Peyer's patch (tissue), 4 donors: ENCODE measurements around the gene CHST11. TPM values are rescaled to one million over a fixed set of nuclear protein-coding genes. Genes with fewer than 3 reads are reported as not detected.

Source experiments
- DNase-seq, 3 donors: peaks; one replicate each; pipeline ENCODE4 v3.0.0-alpha.2; 2017 to 2019
- H3K27ac ChIP-seq, 4 donors: fragments of 200-600 bp; sonication (generic); one replicate each; pipeline ENCODE4 v1.5.1; 2016 to 2019
- H3K27me3 ChIP-seq, 2 donors: fragments of 200-600 bp; sonication (generic); one replicate each; pipeline ENCODE4 v1.5.1; 2019
- H3K36me3 ChIP-seq, 3 donors: fragments of 200-600 bp; sonication (generic); one replicate each; pipeline ENCODE4 v1.5.1; 2016 to 2019
- H3K4me1 ChIP-seq, 4 donors: fragments of 200-600 bp; sonication (generic); one replicate each; pipeline ENCODE4 v1.5.1; 2016 to 2019
- H3K4me3 ChIP-seq, 4 donors: fragments of 200-600 bp; sonication (generic); 1 replicate in 3 of 4; 2 replicates in 1 of 4; pipeline ENCODE4 v1.5.1; 2016 to 2019; ENCODE audit warnings: mild to moderate bottlenecking in 1 of 4
- H3K9me3 ChIP-seq, 4 donors: fragments of 200-600 bp; sonication (generic); one replicate each; pipeline ENCODE4 v1.5.1; 2016 to 2019; ENCODE audit warnings: mild to moderate bottlenecking in 1 of 4
- CTCF ChIP-seq, 6 experiments: fragments of 450-650 bp in 4 of 6; fragments of 200-600 bp in 2 of 6; sonication (generic) in 1 of 6; IDR thresholded peaks; one replicate each; pipeline ENCODE4 v1.5.1; 2017 to 2019; ENCODE audit warnings: antibody characterized with exemption in 6 of 6, mild to moderate bottlenecking in 3 of 6, moderate library complexity in 1 of 6
- POLR2A ChIP-seq, 2 donors: fragments of 450-650 bp; IDR thresholded peaks; one replicate each; pipeline ENCODE4 v1.5.1; 2017; ENCODE audit warnings: antibody characterized with exemption in 2 of 2, mild to moderate bottlenecking in 2 of 2, moderate library complexity in 2 of 2
- total RNA-seq, 4 donors: library from RNA; depleted of rRNA; stranded (reverse); fragments of >200 nt; gene quantifications; one replicate each; pipeline ENCODE4 v1.1.0, GENCODE V29; 2016

CHST11 gene
- total RNA-seq, 4 donors from 2014 or later, result 9.9 to 119 (median 15.6) TPM

DNA sequence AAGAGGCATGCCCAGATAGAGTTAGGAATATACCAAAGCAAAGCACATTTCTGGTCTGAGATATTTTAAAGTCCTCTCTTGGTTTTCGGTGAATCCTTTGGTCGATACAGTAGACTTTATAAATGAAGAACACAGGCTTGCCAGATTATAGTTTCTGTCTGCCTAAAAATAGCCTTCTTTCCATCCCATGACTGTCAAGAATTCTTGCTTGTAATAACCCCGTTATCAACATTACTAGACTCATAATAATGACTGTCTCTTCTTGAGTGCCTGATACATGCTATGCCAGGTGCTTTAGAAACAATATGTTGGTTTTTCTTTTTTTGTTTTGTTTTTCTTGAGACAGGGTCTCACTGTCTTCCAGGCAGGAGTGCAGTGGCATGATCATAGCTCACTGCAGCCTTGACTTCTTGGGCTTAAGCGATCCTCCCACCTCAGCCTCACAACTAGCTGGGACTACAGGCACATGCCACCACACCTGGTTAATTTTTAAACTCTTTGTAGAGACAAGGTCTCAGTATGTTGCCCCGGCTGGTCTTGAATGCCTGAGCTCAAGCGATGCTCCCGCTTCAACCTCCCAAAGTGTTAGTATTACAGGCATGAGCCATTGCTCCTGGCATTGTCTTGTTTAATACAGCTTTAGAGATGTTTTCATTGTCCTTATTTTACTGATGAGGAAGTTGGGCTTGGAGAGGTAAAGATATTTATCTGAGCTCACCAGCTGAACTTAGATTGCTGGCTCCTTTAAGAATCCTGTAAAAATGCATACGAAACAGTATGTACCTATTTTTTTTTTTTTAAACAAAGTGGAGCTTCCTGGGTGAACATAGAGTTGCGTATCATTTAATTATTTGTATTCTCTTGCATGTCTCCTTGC lies 30.4 kb downstream of the CHST11 start:
- Histone ChIP-seq H3K36me3 (no peaks in the 10 kb centered on the region), H3K9me3 (no peaks in the 10 kb centered on the region), H3K4me1 (peaks cover 0 to 36% (median 15%) of the 10 kb centered on the region in 4 donors), H3K27ac (peak overlapping the region in 1 of 4 donors; percentile 61), H3K4me3 (no peak overlapping the region), H3K27me3 (no peaks in the 10 kb centered on the region)
- DNase-seq, result no peak
- TF ChIP-seq CTCF (IDR thresholded peaks at IDR 0.05) (no peak), POLR2A (IDR thresholded peaks at IDR 0.05) (no peak)

GRCh38 chr12:104488374-104488773 lies 31.6 kb downstream of the CHST11 start:
- H3K4me1 ChIP-seq, result peaks cover 0 to 32% (median 15%) of the 10 kb centered on the region in 4 donors
- H3K36me3 ChIP-seq, result no peaks in the 10 kb centered on the region
- H3K4me3 ChIP-seq, result no peak overlapping the region
- peak in 1 of 3 donors; percentile 1 for DNase-seq
- no peaks in the 10 kb centered on the region for H3K9me3 ChIP-seq
- TF ChIP-seq CTCF (IDR thresholded peaks at IDR 0.05) (no peak), POLR2A (IDR thresholded peaks at IDR 0.05) (no peak)
- H3K27me3 ChIP-seq, result no peaks in the 10 kb centered on the region
- no peak overlapping the region for H3K27ac ChIP-seq

DNA sequence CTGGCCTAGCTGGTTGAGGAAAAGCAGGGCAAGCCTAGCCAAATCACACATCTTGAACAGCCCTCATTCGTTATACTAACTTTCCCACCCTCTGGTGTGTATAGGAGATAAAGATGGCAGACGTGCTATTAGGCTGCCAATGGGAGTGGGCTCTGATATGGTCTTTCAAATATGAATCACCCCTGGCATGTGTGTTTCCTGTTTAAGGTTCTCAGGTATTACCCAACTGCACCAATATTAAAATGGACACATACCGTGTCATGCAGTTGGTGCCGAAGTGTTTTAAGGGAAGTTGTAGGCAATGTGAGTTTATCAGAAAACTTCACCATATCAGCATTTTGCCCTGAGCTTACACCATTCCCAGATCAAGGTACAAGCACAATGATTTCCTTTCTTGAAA lies 33.4 kb downstream of the CHST11 start:
- TF ChIP-seq CTCF (IDR thresholded peaks at IDR 0.05) (no peak), POLR2A (IDR thresholded peaks at IDR 0.05) (no peak)
- H3K4me3 ChIP-seq, result no peak overlapping the region
- peak overlapping the region in 1 of 4 donors; percentile 22 for H3K27ac ChIP-seq
- H3K9me3 ChIP-seq, result no peaks in the 10 kb centered on the region
- H3K36me3 ChIP-seq, result no peaks in the 10 kb centered on the region
- H3K27me3 ChIP-seq, result no peaks in the 10 kb centered on the region
- H3K4me1 ChIP-seq, result peaks cover 0 to 22% (median 15%) of the 10 kb centered on the region in 4 donors
- no peak for DNase-seq

- Histone ChIP-seq H3K9me3 (no peaks in the 10 kb centered on the region), H3K4me1 (peaks cover 0 to 17% (median 16%) of the 10 kb centered on the region in 4 donors), H3K36me3 (no peaks in the 10 kb centered on the region), H3K27me3 (no peaks in the 10 kb centered on the region), H3K27ac (no peak overlapping the region), H3K4me3 (no peak overlapping the region)
- no peak for DNase-seq
- TF ChIP-seq CTCF (IDR thresholded peaks at IDR 0.05), result no peak
- no peak for TF ChIP-seq POLR2A (IDR thresholded peaks at IDR 0.05)
Measured at GRCh38 chr12:104490850-104491249, 34.1 kb downstream of the CHST11 start.

- DNase-seq, result no peak
- H3K27me3 ChIP-seq, result no peaks in the 10 kb centered on the region
- TF ChIP-seq POLR2A (IDR thresholded peaks at IDR 0.05), result no peak
- peaks cover 0 to 19% (median 10%) of the 10 kb centered on the region in 4 donors for H3K4me1 ChIP-seq
- no peaks in the 10 kb centered on the region for H3K36me3 ChIP-seq
- H3K9me3 ChIP-seq, result no peaks in the 10 kb centered on the region
- H3K27ac ChIP-seq, result peak overlapping the region; percentile 8 to 69 (median 62)
- no peak overlapping the region for H3K4me3 ChIP-seq
Measured at GRCh38 chr12:104493496-104493895, 36.7 kb downstream of the CHST11 start.

GRCh38 chr12:104494137-104494792 lies 37.5 kb downstream of the CHST11 start:
- no peaks in the 10 kb centered on the region for H3K36me3 ChIP-seq
- H3K4me1 ChIP-seq, result peaks cover 0 to 19% (median 10%) of the 10 kb centered on the region in 4 donors
- no peak for TF ChIP-seq POLR2A (IDR thresholded peaks at IDR 0.05)
- TF ChIP-seq CTCF (IDR thresholded peaks at IDR 0.05), result no peak
- H3K9me3 ChIP-seq, result no peaks in the 10 kb centered on the region
- H3K4me3 ChIP-seq, result peak overlapping the region in 1 of 4 donors; percentile 7
- peak in 1 of 3 donors; percentile 56 for DNase-seq
- peak overlapping the region; percentile 8 to 69 (median 62) for H3K27ac ChIP-seq
- no peaks in the 10 kb centered on the region for H3K27me3 ChIP-seq
